ENCODE data around the gene SAG. TPM values are rescaled to one million over a fixed set of nuclear protein-coding genes. Genes with fewer than 3 reads are reported as not detected.

SAG gene
- polyA plus RNA-seq, 1 donor from 2014 or later: not detected

DNA sequence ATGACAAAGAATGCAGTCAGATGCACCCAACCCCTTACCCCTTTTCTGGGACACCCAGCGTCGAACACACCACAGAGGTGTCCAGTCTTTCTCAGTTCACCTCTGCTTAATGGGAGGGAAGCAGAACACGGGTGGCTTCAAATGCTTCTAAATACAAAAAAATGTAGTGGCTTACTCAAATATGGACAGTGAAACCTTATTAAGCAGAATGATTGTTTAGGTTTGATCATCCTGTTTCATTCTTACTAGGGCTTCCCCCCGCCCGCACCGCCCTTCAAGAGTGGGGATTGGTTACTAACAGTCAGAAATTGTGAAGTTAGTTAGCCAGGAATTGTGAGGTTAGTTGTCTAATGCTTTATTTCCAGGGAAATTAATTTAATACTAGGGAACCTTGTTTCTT lies 34.5 kb upstream of the SAG start:
- Mint-ChIP-seq H3K4me3 (no peak overlapping the region), H3K36me3 (peaks cover 5% of the 10 kb centered on the region), H3K9me3 (no peaks in the 10 kb centered on the region), H3K4me1 (peaks cover 23 to 36% (median 30%) of the 10 kb centered on the region in 3 donors), H3K27ac (no peak overlapping the region), H3K27me3 (no peaks in the 10 kb centered on the region)

- H3K4me1 Mint-ChIP-seq: peaks cover 10 to 15% (median 11%) of the 10 kb centered on the region in 3 donors
- H3K4me3 Mint-ChIP-seq: no peak overlapping the region
- H3K36me3 Mint-ChIP-seq: peaks cover 5% of the 10 kb centered on the region
- H3K9me3 Mint-ChIP-seq: no peaks in the 10 kb centered on the region
- H3K27ac Mint-ChIP-seq: no peak overlapping the region
- no peaks in the 10 kb centered on the region for H3K27me3 Mint-ChIP-seq
These were observed 32.4 kb upstream of the SAG start for GRCh38 chr2:233275223-233275622.

- peaks cover 4 to 11% (median 7%) of the 10 kb centered on the region in 3 donors for H3K4me1 Mint-ChIP-seq
- no peak overlapping the region for H3K27ac Mint-ChIP-seq
- peaks cover 9% of the 10 kb centered on the region for H3K36me3 Mint-ChIP-seq
- no peaks in the 10 kb centered on the region for H3K27me3 Mint-ChIP-seq
- no peak overlapping the region for H3K4me3 Mint-ChIP-seq
- H3K9me3 Mint-ChIP-seq: no peaks in the 10 kb centered on the region
These were observed 28.7 kb upstream of the SAG start for GRCh38 chr2:233278921-233279320.

DNA sequence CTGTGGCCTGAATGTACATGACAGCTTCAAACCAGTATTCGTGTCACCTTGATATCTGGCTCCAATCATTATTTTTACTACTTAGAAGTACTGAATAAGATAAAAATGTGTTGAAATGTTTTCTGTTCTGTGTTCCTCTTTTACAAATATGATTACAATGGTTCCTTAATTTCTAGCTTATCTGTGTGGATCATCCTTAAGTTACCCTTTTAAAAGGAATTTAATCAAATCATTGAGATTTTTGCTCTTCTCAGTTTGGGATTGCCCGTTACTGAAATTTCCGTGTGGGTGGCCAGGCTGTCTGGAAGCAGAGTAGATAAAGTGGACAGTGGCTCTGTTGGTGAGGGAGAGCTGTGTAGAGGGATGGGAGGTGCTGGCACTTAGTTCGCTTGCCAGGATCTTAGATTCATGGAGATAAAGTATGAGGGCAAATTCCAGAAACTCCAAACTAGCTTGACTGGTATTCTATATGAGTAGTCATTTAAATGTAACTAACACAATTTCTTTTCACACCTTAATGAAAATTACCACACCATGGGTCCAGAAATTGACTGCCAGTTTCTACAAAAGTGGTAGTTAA lies 27.4 kb upstream of the SAG start:
- Mint-ChIP-seq H3K27ac (no peak overlapping the region), H3K4me1 (peaks cover 4 to 11% (median 5%) of the 10 kb centered on the region in 3 donors), H3K4me3 (no peak overlapping the region), H3K36me3 (peaks cover 11% of the 10 kb centered on the region), H3K9me3 (no peaks in the 10 kb centered on the region), H3K27me3 (no peaks in the 10 kb centered on the region)

DNA sequence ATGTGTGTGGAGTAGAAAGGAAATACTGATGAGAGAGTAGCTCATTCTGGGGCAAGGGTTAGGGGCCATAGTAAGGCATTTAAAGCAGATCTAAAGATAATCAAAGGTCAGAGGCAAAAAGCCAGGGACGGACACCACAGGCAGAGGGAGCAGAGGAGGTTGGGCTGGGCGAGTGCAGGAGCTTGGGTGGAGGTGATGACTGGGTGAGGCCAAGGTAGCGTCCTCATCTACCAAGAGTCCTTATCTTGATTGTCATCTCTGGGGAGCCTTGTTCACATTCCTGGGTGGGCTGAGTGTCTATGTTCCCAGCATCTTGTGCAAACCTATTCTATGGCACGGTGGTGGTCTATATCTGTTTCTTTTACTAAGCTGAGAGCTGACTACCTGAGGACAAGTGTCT lies 26.1 kb upstream of the SAG start:
- Mint-ChIP-seq H3K36me3 (peaks cover 14% of the 10 kb centered on the region), H3K4me3 (no peak overlapping the region), H3K27me3 (no peaks in the 10 kb centered on the region), H3K4me1 (peaks cover 4 to 11% (median 5%) of the 10 kb centered on the region in 3 donors), H3K9me3 (no peaks in the 10 kb centered on the region), H3K27ac (peak overlapping the region in 1 of 3 donors; percentile 89)

DNA sequence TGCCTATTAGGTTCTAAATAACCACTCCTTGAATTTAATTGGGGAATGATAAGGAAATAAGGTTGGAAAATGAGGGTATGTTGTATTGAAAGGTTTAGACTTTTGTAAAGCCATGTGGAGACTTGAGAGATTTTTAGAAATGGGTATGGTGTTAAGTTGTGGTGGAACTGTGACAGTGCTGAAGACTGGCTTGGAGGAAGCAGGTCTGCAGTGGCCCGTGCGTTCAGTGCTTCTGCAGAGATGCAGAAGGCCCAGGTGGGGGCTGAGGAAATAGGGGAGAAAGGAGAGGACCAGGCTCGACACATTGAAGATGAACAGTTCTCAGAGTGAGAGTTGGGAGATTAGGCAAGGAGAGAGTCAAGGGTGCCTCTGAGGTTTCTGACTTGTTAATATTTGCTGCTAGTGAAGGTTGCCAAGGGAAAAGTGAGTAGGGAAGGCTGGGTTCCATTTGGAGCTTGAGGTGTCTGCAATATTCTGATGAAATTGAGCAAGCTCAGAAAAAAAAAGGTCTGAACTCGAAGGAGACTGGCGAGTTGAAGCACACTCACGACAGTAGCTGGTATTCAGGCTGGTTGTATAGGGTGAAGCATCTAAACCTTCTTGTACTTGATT lies 25.5 kb upstream of the SAG start:
- peak overlapping the region in 1 of 3 donors; percentile 89 for H3K27ac Mint-ChIP-seq
- no peaks in the 10 kb centered on the region for H3K27me3 Mint-ChIP-seq
- H3K4me1 Mint-ChIP-seq: peaks cover 4 to 11% (median 5%) of the 10 kb centered on the region in 3 donors
- peaks cover 15% of the 10 kb centered on the region for H3K36me3 Mint-ChIP-seq
- H3K4me3 Mint-ChIP-seq: no peak overlapping the region
- H3K9me3 Mint-ChIP-seq: no peaks in the 10 kb centered on the region

DNA sequence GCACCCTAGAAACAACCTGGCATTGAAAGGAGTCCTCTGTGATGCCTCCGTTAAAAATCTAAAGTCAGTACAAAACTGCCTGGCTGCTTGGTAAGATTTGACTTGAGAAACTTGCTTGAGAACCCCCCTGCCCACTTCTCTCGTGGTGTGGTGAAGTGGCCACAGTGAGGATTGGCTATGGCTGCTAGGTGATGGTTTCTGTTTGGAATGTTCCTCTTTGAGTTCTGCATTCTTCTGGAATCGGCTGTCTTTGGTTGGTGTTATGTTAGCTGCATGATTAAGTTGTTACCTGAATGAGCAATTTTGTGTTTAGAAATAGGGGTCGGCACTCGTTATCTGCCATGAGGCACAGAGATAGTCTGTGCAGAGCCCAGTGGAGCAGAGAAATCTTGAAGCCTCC lies 21.7 kb upstream of the SAG start:
- H3K36me3 Mint-ChIP-seq: peaks cover 19% of the 10 kb centered on the region
- H3K27me3 Mint-ChIP-seq: no peaks in the 10 kb centered on the region
- H3K4me3 Mint-ChIP-seq: no peak overlapping the region
- H3K27ac Mint-ChIP-seq: peak overlapping the region in 1 of 3 donors; percentile 78
- H3K9me3 Mint-ChIP-seq: no peaks in the 10 kb centered on the region
- peaks cover 10 to 14% (median 11%) of the 10 kb centered on the region in 3 donors for H3K4me1 Mint-ChIP-seq

- Mint-ChIP-seq H3K9me3 (no peaks in the 10 kb centered on the region), H3K36me3 (peaks cover 11% of the 10 kb centered on the region), H3K27me3 (no peaks in the 10 kb centered on the region), H3K27ac (peak overlapping the region in 1 of 3 donors; percentile 23), H3K4me1 (peaks cover 6 to 10% (median 7%) of the 10 kb centered on the region in 3 donors), H3K4me3 (no peak overlapping the region)
These were observed 19.7 kb upstream of the SAG start for GRCh38 chr2:233287871-233288270.

GRCh38 chr2:233288663-233289062 lies 19.0 kb upstream of the SAG start:
- Mint-ChIP-seq H3K4me3 (no peak overlapping the region), H3K36me3 (peaks cover 13% of the 10 kb centered on the region), H3K27me3 (no peaks in the 10 kb centered on the region), H3K4me1 (peaks cover 6 to 7% (median 6%) of the 10 kb centered on the region in 3 donors), H3K9me3 (no peaks in the 10 kb centered on the region), H3K27ac (no peak overlapping the region)

GRCh38 chr2:233289648-233290047 lies 18.0 kb upstream of the SAG start:
- peaks cover 6 to 7% (median 6%) of the 10 kb centered on the region in 3 donors for H3K4me1 Mint-ChIP-seq
- H3K4me3 Mint-ChIP-seq: no peak overlapping the region
- H3K9me3 Mint-ChIP-seq: no peaks in the 10 kb centered on the region
- no peak overlapping the region for H3K27ac Mint-ChIP-seq
- H3K27me3 Mint-ChIP-seq: no peaks in the 10 kb centered on the region
- peaks cover 16% of the 10 kb centered on the region for H3K36me3 Mint-ChIP-seq

DNA sequence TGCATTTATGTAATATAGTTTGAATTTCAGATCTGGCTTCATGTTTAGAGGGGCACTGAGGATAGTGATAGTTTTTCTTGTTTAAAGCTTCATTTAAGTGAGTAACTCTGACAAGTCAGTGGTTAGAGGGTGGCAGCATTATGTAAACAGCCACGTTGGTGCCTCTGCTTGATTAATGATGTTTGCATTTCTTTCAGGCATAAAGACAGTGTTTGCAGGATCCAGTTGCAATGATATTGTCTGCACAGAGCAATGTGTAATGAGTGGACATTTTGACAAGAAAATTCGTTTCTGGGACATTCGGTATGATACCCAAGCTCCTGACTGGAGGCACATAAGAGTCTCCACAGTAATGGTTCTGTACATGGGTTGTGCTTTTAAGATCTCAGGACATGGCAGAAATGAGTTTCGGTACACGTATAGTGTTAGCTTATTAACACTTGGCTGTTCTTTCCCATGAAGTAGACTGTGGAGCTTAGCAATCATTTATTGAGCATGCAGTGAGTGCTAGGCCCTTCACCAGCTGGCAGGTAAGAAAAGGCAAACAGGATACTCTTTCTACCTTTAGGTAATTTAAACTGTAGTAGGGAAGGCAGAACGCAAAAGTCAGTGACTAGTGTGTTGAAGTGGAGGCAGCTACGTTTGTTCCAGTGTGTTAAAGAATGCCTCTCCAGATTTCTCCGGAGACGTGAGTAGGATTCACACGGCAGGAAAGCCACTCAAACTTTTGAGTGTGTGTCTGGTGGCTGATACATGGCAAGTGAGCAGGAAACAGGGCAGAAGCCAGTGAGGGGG lies 17.4 kb upstream of the SAG start:
- Mint-ChIP-seq H3K4me3 (no peak overlapping the region), H3K9me3 (no peaks in the 10 kb centered on the region), H3K27me3 (no peaks in the 10 kb centered on the region), H3K27ac (no peak overlapping the region), H3K36me3 (peaks cover 13% of the 10 kb centered on the region), H3K4me1 (peaks cover 6 to 7% (median 6%) of the 10 kb centered on the region in 3 donors)

- Mint-ChIP-seq H3K36me3 (peaks cover 6% of the 10 kb centered on the region), H3K9me3 (no peaks in the 10 kb centered on the region), H3K27me3 (no peaks in the 10 kb centered on the region), H3K4me3 (no peak overlapping the region), H3K27ac (no peak overlapping the region), H3K4me1 (peaks cover 0 to 6% (median 0%) of the 10 kb centered on the region in 3 donors)
These were observed 11.7 kb upstream of the SAG start for GRCh38 chr2:233295891-233296290.

DNA sequence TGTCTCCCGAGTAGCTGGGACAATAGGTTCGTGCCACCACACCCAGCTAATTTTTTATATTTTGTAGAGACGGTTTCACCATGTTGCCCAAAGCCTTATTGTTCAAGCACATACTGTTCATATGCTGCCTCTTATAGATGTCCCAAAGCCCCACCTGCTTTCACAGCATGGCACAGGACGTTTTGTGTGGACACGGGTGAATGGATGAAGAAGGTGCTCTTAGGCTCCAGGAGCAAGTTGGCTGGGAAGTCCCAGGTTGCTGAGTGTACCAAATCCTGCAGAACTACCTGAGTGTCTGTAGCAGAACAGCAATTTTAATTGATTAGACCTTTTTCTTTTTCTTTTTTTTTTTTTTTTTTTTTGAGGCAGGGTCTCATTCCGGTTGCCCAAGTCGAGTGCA lies 10.5 kb upstream of the SAG start:
- Mint-ChIP-seq H3K4me3 (no peak overlapping the region), H3K9me3 (no peaks in the 10 kb centered on the region), H3K36me3 (peaks cover 6% of the 10 kb centered on the region), H3K4me1 (peaks cover 0 to 6% (median 0%) of the 10 kb centered on the region in 3 donors), H3K27ac (no peak overlapping the region), H3K27me3 (no peaks in the 10 kb centered on the region)

DNA sequence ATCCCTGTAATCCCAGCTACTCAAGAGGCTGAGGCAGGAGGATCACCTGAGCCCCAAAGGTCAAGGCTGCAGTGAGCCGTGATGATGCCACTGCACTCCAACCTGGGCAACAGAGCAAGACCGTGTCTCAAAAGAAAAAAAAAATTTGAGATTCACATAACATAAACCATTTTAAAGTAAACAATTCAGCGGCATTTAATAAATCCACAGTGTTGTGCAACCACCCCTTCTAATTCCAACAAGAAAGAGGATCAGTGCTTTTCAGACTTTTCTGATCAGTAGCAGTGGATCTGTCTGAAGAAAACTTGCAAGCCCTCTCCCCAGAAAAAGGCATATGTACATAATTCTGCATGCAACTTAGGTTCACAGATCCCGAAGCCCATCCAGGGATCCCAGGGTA lies 7.2 kb upstream of the SAG start:
- Mint-ChIP-seq H3K27ac (no peak overlapping the region), H3K36me3 (no peaks in the 10 kb centered on the region), H3K27me3 (no peaks in the 10 kb centered on the region), H3K4me3 (no peak overlapping the region), H3K4me1 (peaks cover 0 to 8% (median 1%) of the 10 kb centered on the region in 3 donors), H3K9me3 (no peaks in the 10 kb centered on the region)

DNA sequence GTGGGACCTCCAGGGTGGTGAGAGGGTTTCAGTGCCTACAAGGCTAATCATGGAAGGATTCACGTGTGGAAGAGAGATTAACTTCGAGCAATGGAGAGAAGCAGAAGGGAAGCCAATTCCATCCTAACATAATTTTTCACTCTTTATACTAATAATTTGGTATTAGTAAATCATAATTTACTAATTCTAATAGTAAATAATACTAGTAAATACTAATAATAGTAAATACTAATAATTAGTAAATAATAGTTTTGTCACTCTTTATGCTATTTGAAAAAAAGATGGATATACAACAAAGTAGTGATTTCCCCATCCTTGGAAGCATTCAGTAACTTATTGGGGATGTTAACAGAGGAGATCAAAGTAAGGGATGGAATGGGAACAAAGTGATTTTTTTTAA lies 6.4 kb upstream of the SAG start:
- Mint-ChIP-seq H3K4me1 (peaks cover 0 to 8% (median 1%) of the 10 kb centered on the region in 3 donors), H3K9me3 (no peaks in the 10 kb centered on the region), H3K27ac (peak overlapping the region in 1 of 3 donors; percentile 89), H3K27me3 (no peaks in the 10 kb centered on the region), H3K4me3 (no peak overlapping the region), H3K36me3 (no peaks in the 10 kb centered on the region)
